IPS-20b (cell line): ENCODE measurements around the gene IQUB.

ENCODE experiments used
- H3K27ac ChIP-seq: one replicate; pipeline ENCODE4 v1.5.1; 2013; ENCODE audit warnings: low read length
- H3K27me3 ChIP-seq: 2 replicates; pipeline ENCODE4 v1.6.1; 2013; ENCODE audit warnings: mild to moderate bottlenecking, low read length, inconsistent platforms; ENCODE audit not compliant: insufficient read depth
- H3K36me3 ChIP-seq: 2 replicates; pipeline ENCODE4 v1.6.1; 2013; ENCODE audit warnings: low read depth, mild to moderate bottlenecking, inconsistent platforms, low read length, moderate library complexity; ENCODE audit not compliant: insufficient read depth
- H3K4me1 ChIP-seq: 2 replicates; pipeline ENCODE4 v1.6.1; 2013; ENCODE audit warnings: mild to moderate bottlenecking, control low read depth, inconsistent platforms, low read length, moderate library complexity; ENCODE audit not compliant: insufficient read depth
- H3K4me3 ChIP-seq: 2 replicates; pipeline ENCODE4 v1.5.1; 2013; ENCODE audit warnings: mild to moderate bottlenecking, low read length, inconsistent platforms
- H3K9ac ChIP-seq: 2 replicates; pipeline ENCODE4 v1.6.1; 2013; ENCODE audit warnings: low read depth, mild to moderate bottlenecking, inconsistent platforms, low read length, moderate library complexity
- H3K9me3 ChIP-seq: 2 replicates; pipeline ENCODE4 v1.6.1; 2013; ENCODE audit warnings: mild to moderate bottlenecking, low read depth, low read length, inconsistent platforms; ENCODE audit not compliant: insufficient read depth

IQUB gene

GRCh38 chr7:123534383-123535260, at the start of gene IQUB:
Gene IQUB, minus strand, starts transcription at chr7:123534595. Its CDS starts 22,255 bp downstream, at chr7:123512340.
- peak within 1 kb of the TSS; percentile 65; the same call in 1 of the 2 replicates for H3K9ac ChIP-seq
- H3K27ac ChIP-seq: no peak within 1 kb of the TSS
- peak within 1 kb of the TSS; percentile 84 for H3K4me3 ChIP-seq

GRCh38 chr7:123583821-123584220, 49.4 kb upstream of the IQUB start:
- Histone ChIP-seq H3K9ac (no peak overlapping the region), H3K27me3 (no peaks in the 10 kb centered on the region)

More at GRCh38 chr7:123534383-123535260, at the start of gene IQUB:
- no peaks in the 10 kb centered on the region for H3K36me3 ChIP-seq
- H3K9me3 ChIP-seq: no peaks in the 10 kb centered on the region
- H3K27me3 ChIP-seq: peaks cover 13% of the 10 kb centered on the region
- peaks cover 3% of the 10 kb centered on the region; the same call in 1 of the 2 replicates for H3K4me1 ChIP-seq

GRCh38 chr7:123581162-123581459, 46.7 kb upstream of the IQUB start:
- H3K36me3 ChIP-seq: no peaks in the 10 kb centered on the region
- H3K4me3 ChIP-seq: no peak overlapping the region
- no peak overlapping the region for H3K9ac ChIP-seq
- no peaks in the 10 kb centered on the region for H3K27me3 ChIP-seq
- H3K9me3 ChIP-seq: no peaks in the 10 kb centered on the region
- no peak overlapping the region for H3K27ac ChIP-seq
- H3K4me1 ChIP-seq: peaks cover 12% of the 10 kb centered on the region; the same call in 1 of the 2 replicates

More at GRCh38 chr7:123583821-123584220, 49.4 kb upstream of the IQUB start:
- Histone ChIP-seq H3K36me3 (no peaks in the 10 kb centered on the region), H3K27ac (no peak overlapping the region), H3K9me3 (no peaks in the 10 kb centered on the region), H3K4me3 (no peak overlapping the region), H3K4me1 (peaks cover 12% of the 10 kb centered on the region; the same call in 1 of the 2 replicates)

- H3K4me3 ChIP-seq: no peak overlapping the region
Observed at GRCh38 chr7:123580406-123581161, 46.2 kb upstream of the IQUB start.

GRCh38 chr7:123579416-123579815, 45.0 kb upstream of the IQUB start:
- Histone ChIP-seq H3K27me3 (no peaks in the 10 kb centered on the region), H3K27ac (no peak overlapping the region), H3K9me3 (no peaks in the 10 kb centered on the region), H3K9ac (no peak overlapping the region), H3K4me1 (peaks cover 25% of the 10 kb centered on the region), H3K36me3 (no peaks in the 10 kb centered on the region), H3K4me3 (no peak overlapping the region)

More at GRCh38 chr7:123580406-123581161, 46.2 kb upstream of the IQUB start:
- no peak overlapping the region for H3K27ac ChIP-seq
- H3K27me3 ChIP-seq: no peaks in the 10 kb centered on the region
- no peaks in the 10 kb centered on the region for H3K9me3 ChIP-seq
- H3K9ac ChIP-seq: no peak overlapping the region
- H3K36me3 ChIP-seq: no peaks in the 10 kb centered on the region
- peaks cover 14% of the 10 kb centered on the region; the same call in 1 of the 2 replicates for H3K4me1 ChIP-seq

- no peaks in the 10 kb centered on the region for H3K36me3 ChIP-seq
- H3K27me3 ChIP-seq: no peaks in the 10 kb centered on the region
- H3K4me3 ChIP-seq: no peak overlapping the region
- peaks cover 21% of the 10 kb centered on the region for H3K4me1 ChIP-seq
- H3K9ac ChIP-seq: 0 out of 2 replicates have a peak overlapping the region, but pooled peaks have one; percentile 15
- no peaks in the 10 kb centered on the region for H3K9me3 ChIP-seq
- H3K27ac ChIP-seq: no peak overlapping the region
Observed at GRCh38 chr7:123573896-123574467, 39.6 kb upstream of the IQUB start.

- H3K9ac ChIP-seq: no peak overlapping the region
- H3K27me3 ChIP-seq: no peaks in the 10 kb centered on the region
- peaks cover 21% of the 10 kb centered on the region for H3K4me1 ChIP-seq
- H3K9me3 ChIP-seq: no peaks in the 10 kb centered on the region
- no peak overlapping the region for H3K4me3 ChIP-seq
- H3K27ac ChIP-seq: no peak overlapping the region
- H3K36me3 ChIP-seq: no peaks in the 10 kb centered on the region
Observed at GRCh38 chr7:123573341-123573740, 38.9 kb upstream of the IQUB start.

GRCh38 chr7:123571684-123572083, 37.3 kb upstream of the IQUB start:
- Histone ChIP-seq H3K4me3 (no peak overlapping the region), H3K27me3 (no peaks in the 10 kb centered on the region), H3K9me3 (no peaks in the 10 kb centered on the region), H3K27ac (no peak overlapping the region), H3K9ac (no peak overlapping the region), H3K4me1 (peaks cover 21% of the 10 kb centered on the region), H3K36me3 (no peaks in the 10 kb centered on the region)

- no peaks in the 10 kb centered on the region for H3K36me3 ChIP-seq
- peaks cover 21% of the 10 kb centered on the region for H3K4me1 ChIP-seq
- no peaks in the 10 kb centered on the region for H3K27me3 ChIP-seq
- H3K4me3 ChIP-seq: no peak overlapping the region
- no peak overlapping the region for H3K9ac ChIP-seq
- no peaks in the 10 kb centered on the region for H3K9me3 ChIP-seq
- H3K27ac ChIP-seq: no peak overlapping the region
Observed at GRCh38 chr7:123571187-123571586, 36.8 kb upstream of the IQUB start.

- no peaks in the 10 kb centered on the region for H3K9me3 ChIP-seq
- no peak overlapping the region for H3K4me3 ChIP-seq
- peaks cover 19% of the 10 kb centered on the region for H3K4me1 ChIP-seq
- no peaks in the 10 kb centered on the region for H3K27me3 ChIP-seq
- H3K27ac ChIP-seq: no peak overlapping the region
- no peak overlapping the region for H3K9ac ChIP-seq
- no peaks in the 10 kb centered on the region for H3K36me3 ChIP-seq
Observed at GRCh38 chr7:123570390-123571182, 36.2 kb upstream of the IQUB start.
